Kidney (tissue), 14 donors: ENCODE measurements around the gene GLRA3. TPM values are rescaled to one million over a fixed set of nuclear protein-coding genes. Genes with fewer than 3 reads are reported as not detected.

ENCODE experiments used
- DNase-seq, 5 donors: peaks; one replicate each; pipeline ENCODE4 v3.0.0-alpha.2; 2013 to 2020
- FAIRE-seq: peaks from 2 replicates; lab custom pipeline; 2012; peaks lifted over from hg19 to GRCh38; lab: Jason Lieb, UNC
- H3K27ac ChIP-seq, 2 donors: one replicate each; pipeline ENCODE4 v1.7.0; 2013; ENCODE audit warnings: low read depth in 2 of 2, low read length in 2 of 2, inconsistent platforms in 1 of 2
- H3K27me3 ChIP-seq: one replicate; pipeline ENCODE4 v1.7.1; 2013; ENCODE audit warnings: low read length, inconsistent platforms; ENCODE audit not compliant: control insufficient read depth, insufficient read depth
- H3K36me3 ChIP-seq, 3 donors: one replicate each; pipeline versions ENCODE4 v1.7.0 to v1.7.1; 2013; ENCODE audit warnings: low read length in 3 of 3, control low read depth in 1 of 3, inconsistent platforms in 1 of 3; ENCODE audit not compliant: insufficient read depth in 3 of 3, control insufficient read depth in 2 of 3
- H3K4me1 ChIP-seq, 3 donors: one replicate each; pipeline versions ENCODE4 v1.7.0 to v1.7.1; 2013; ENCODE audit warnings: low read length in 3 of 3, inconsistent platforms in 1 of 3, low read depth in 1 of 3; ENCODE audit not compliant: control insufficient read depth in 2 of 3, insufficient read depth in 2 of 3
- H3K4me3 ChIP-seq, 3 donors: one replicate each; pipeline versions ENCODE4 v1.7.0 to v1.8.1; 2013; ENCODE audit warnings: low read length in 3 of 3, control low read depth in 1 of 3, inconsistent platforms in 1 of 3
- H3K9ac ChIP-seq, 3 donors: one replicate each; pipeline versions ENCODE4 v1.7.0 to v1.7.1; 2013; ENCODE audit warnings: low read length in 3 of 3, control low read depth in 1 of 3, inconsistent platforms in 1 of 3
- H3K9me3 ChIP-seq, 3 donors: one replicate each; pipeline versions ENCODE4 v1.7.0 to v1.7.1; 2013; ENCODE audit warnings: low read length in 3 of 3, control low read depth in 1 of 3, inconsistent platforms in 1 of 3; ENCODE audit not compliant: control insufficient read depth in 2 of 3, insufficient read depth in 1 of 3
- intact Hi-C: fragments of 100-400 bp; cut with DNase I; formaldehyde crosslinking; loops from one replicate; pipeline ENCODE4 v1.11.1; 2022
- polyA plus RNA-seq: library from polyadenylated mRNA; stranded (reverse); fragments of 350-450 nt; fragmentation: Illumina TruSeq; extraction: RNeasy Lipid Tissue Mini Kit (QIAGEN cat#74804); gene quantifications from one replicate; pipeline ENCODE4 v1.2.3, GENCODE V29; 2014; ENCODE audit warnings: low read depth, low replicate concordance; ENCODE audit not compliant: insufficient read depth
- total RNA-seq: library from RNA; stranded (reverse); fragmentation: NEBNext Ultra II Directional; extraction: Animal tissue kit (Norgen Biotek cat#: 25700); gene quantifications from one replicate; pipeline ENCODE4 v1.2.1, GENCODE V29; 2021
- TF ChIP-seq, protein P1 (sequence below): IDR thresholded peaks from 3 replicates; pipeline ENCODE4 v1.5.1; 2012; ENCODE audit warnings: mild to moderate bottlenecking, moderate library complexity, borderline replicate concordance; ENCODE audit not compliant: insufficient read depth; ENCODE audit errors: extremely low read depth
- donor health status: control.
- donor health status: control.
- donor health status: control.
- donor health status: control.
- donor health status: control.
- donor health status: DM: yes; HTN: yes; CAD: no.
- donor health status: Normal renal cell carcinoma (clear cell type).

GLRA3 gene
- total and polyA plus RNA-seq, 2 donors from 2014 or later: 0.13 TPM; not detected in 1

DNA sequence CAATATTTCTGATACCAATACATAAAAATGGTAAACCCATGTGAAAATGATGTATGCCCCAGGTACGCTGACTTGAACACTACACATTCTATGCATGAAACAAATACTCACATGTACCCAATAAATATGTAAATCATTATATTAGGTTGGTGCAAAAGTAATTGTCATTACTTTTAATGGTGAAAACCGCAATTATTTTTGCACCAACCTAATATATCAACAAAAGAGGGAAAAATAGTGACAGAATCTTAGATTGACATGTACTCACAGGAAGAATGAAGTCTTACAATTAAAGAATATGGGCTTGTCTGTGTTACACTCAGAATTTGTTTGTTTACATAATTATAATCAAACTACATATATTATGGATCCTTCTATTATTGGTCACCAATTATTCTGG lies 82.3 kb downstream of the GLRA3 start:
- intact Hi-C loops: no loop called here
- TF ChIP-seq, protein P1, sequence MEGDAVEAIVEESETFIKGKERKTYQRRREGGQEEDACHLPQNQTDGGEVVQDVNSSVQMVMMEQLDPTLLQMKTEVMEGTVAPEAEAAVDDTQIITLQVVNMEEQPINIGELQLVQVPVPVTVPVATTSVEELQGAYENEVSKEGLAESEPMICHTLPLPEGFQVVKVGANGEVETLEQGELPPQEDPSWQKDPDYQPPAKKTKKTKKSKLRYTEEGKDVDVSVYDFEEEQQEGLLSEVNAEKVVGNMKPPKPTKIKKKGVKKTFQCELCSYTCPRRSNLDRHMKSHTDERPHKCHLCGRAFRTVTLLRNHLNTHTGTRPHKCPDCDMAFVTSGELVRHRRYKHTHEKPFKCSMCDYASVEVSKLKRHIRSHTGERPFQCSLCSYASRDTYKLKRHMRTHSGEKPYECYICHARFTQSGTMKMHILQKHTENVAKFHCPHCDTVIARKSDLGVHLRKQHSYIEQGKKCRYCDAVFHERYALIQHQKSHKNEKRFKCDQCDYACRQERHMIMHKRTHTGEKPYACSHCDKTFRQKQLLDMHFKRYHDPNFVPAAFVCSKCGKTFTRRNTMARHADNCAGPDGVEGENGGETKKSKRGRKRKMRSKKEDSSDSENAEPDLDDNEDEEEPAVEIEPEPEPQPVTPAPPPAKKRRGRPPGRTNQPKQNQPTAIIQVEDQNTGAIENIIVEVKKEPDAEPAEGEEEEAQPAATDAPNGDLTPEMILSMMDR: no peak
- no peaks in the 10 kb centered on the region for H3K4me1 ChIP-seq
- DNase-seq (no peak), FAIRE-seq (no peak)
- H3K27ac ChIP-seq: no peak overlapping the region
- H3K9me3 ChIP-seq: no peaks in the 10 kb centered on the region
- H3K9ac ChIP-seq: no peak overlapping the region
- no peaks in the 10 kb centered on the region for H3K27me3 ChIP-seq
- no peaks in the 10 kb centered on the region for H3K36me3 ChIP-seq
- H3K4me3 ChIP-seq: no peak overlapping the region

GRCh38 chr4:174742561-174742960 lies 86.5 kb downstream of the GLRA3 start:
- H3K27me3 ChIP-seq: no peaks in the 10 kb centered on the region
- H3K4me3 ChIP-seq: no peak overlapping the region
- no peak overlapping the region for H3K27ac ChIP-seq
- intact Hi-C loops: no loop called here
- H3K9ac ChIP-seq: no peak overlapping the region
- FAIRE-seq (no peak), DNase-seq (no peak)
- H3K4me1 ChIP-seq: no peaks in the 10 kb centered on the region
- H3K36me3 ChIP-seq: no peaks in the 10 kb centered on the region
- H3K9me3 ChIP-seq: no peaks in the 10 kb centered on the region
- TF ChIP-seq, protein P1: no peak

DNA sequence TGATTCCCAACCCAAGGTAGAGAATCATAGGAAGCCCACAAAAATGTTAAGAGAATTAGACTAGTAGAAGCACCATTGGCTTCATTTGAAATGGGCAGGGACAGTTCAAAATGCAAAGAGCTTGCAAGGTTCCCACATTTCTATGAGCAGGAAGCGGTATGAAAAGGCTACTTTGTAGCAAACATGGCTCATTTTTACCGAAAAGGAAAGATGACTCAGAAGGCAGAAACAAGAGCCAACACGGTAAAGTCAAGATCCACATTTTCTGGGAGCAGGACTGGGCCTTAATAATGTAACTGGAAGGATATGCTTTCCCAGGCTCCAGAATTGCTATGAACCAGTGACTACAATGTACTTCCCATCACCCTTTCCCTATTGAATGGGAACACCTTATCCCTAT lies 89.5 kb downstream of the GLRA3 start:
- intact Hi-C loops: no loop called here
- FAIRE-seq: no peak
- Histone ChIP-seq H3K36me3 (no peaks in the 10 kb centered on the region), H3K9ac (no peak overlapping the region), H3K27me3 (no peaks in the 10 kb centered on the region), H3K4me1 (no peaks in the 10 kb centered on the region), H3K9me3 (no peaks in the 10 kb centered on the region), H3K27ac (no peak overlapping the region), H3K4me3 (no peak overlapping the region)
- TF ChIP-seq, protein P1: no peak
- no peak for DNase-seq

- Histone ChIP-seq H3K4me1 (no peaks in the 10 kb centered on the region), H3K27ac (no peak overlapping the region), H3K27me3 (no peaks in the 10 kb centered on the region), H3K9me3 (no peaks in the 10 kb centered on the region), H3K36me3 (no peaks in the 10 kb centered on the region), H3K9ac (no peak overlapping the region), H3K4me3 (no peak overlapping the region)
- DNase-seq (no peak), FAIRE-seq (no peak)
- TF ChIP-seq, protein P1: no peak
- intact Hi-C loops: no loop called here
Observed at GRCh38 chr4:174734181-174734580, 94.9 kb downstream of the GLRA3 start.
